Adrenal gland (tissue), 5 donors: ENCODE data around the gene KRT72.

Experiments
- CTCF ChIP-seq, 6 experiments: fragments of 450-650 bp in 4 of 6; fragments of 200-600 bp in 2 of 6; sonication (generic) in 1 of 6; IDR thresholded peaks; 1 replicate in 5 of 6; 2 replicates in 1 of 6; pipeline versions ENCODE4 v1.5.1 to v1.8.0; 2016 to 2021; ENCODE audit warnings: antibody characterized with exemption in 6 of 6, mild to moderate bottlenecking in 2 of 6, moderate library complexity in 1 of 6
- POLR2A ChIP-seq, 2 donors: fragments of 450-650 bp; IDR thresholded peaks; one replicate each; pipeline ENCODE4 v1.6.1; 2017; ENCODE audit warnings: antibody characterized with exemption in 2 of 2, mild to moderate bottlenecking in 2 of 2, moderate library complexity in 1 of 2
- donor health status: DM: no; HTN: no; CAD: no.

GRCh38 chr12:52649066-52649465 is 47.8 kb upstream of the KRT72 start:
- no peak for TF ChIP-seq CTCF (IDR thresholded peaks at IDR 0.05)
- no peak for TF ChIP-seq POLR2A (IDR thresholded peaks at IDR 0.05)
